Upper lobe of left lung (tissue), 4 donors: ENCODE results near the gene CEBPE.

Experiments
- POLR2A ChIP-seq, 4 donors: fragments of 450-650 bp; IDR thresholded peaks; one replicate each; pipeline ENCODE4 v1.5.1; 2016 to 2017; ENCODE audit warnings: antibody characterized with exemption in 4 of 4, mild to moderate bottlenecking in 2 of 4
- POLR2AphosphoS5 ChIP-seq, 2 donors: sonication (generic); formaldehyde crosslinking; IDR thresholded peaks; one replicate each; pipeline ENCODE4 v1.5.1; 2017; ENCODE audit warnings: antibody characterized with exemption in 2 of 2
- TF ChIP-seq, protein P1 (sequence below), 6 experiments: fragments of 450-650 bp in 4 of 6; fragments of 200-600 bp in 2 of 6; sonication (generic) in 2 of 6; IDR thresholded peaks; one replicate each; pipeline ENCODE4 v1.5.1; 2016 to 2019; ENCODE audit warnings: antibody characterized with exemption in 6 of 6

- TF ChIP-seq, protein P1, sequence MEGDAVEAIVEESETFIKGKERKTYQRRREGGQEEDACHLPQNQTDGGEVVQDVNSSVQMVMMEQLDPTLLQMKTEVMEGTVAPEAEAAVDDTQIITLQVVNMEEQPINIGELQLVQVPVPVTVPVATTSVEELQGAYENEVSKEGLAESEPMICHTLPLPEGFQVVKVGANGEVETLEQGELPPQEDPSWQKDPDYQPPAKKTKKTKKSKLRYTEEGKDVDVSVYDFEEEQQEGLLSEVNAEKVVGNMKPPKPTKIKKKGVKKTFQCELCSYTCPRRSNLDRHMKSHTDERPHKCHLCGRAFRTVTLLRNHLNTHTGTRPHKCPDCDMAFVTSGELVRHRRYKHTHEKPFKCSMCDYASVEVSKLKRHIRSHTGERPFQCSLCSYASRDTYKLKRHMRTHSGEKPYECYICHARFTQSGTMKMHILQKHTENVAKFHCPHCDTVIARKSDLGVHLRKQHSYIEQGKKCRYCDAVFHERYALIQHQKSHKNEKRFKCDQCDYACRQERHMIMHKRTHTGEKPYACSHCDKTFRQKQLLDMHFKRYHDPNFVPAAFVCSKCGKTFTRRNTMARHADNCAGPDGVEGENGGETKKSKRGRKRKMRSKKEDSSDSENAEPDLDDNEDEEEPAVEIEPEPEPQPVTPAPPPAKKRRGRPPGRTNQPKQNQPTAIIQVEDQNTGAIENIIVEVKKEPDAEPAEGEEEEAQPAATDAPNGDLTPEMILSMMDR (IDR thresholded peaks at IDR 0.05): no peak
- TF ChIP-seq POLR2A (IDR thresholded peaks at IDR 0.05) (no peak), POLR2AphosphoS5 (IDR thresholded peaks at IDR 0.05) (peak in 1 of 2 donors; percentile 50)
These were observed 19.7 kb downstream of the CEBPE start for GRCh38 chr14:23099212-23099861.
